ENCODE data around the gene BDNF.

DNA sequence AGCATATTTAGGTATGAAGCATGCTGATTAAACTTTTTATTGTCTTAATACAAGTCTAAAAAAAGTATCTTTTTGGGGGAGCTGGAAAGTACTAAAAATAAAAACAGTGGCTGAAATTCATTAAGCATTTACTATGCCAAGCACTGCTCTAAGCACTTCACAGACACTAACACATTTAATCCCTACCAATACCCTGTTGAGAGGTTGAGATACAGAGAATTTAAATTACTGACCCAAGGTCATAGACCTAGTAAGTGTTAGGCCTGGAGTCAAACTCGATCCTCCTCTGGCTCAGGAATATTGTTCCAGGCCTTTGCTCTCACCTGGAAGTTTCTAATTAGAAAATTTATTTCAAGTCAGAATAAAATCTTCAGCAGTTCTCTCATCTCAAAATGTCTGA is 18.6 kb downstream of the BDNF start:
- TF ChIP-seq GATA3 (IDR thresholded peaks at IDR 0.05; ENCODE audit: low read depth, low read length) = no peak
- TF ChIP-seq GATA2 (IDR thresholded peaks at IDR 0.05; ENCODE audit: low read depth, low read length) = no peak

All from SH-SY5Y (cell line).